ENCODE measurements around the gene FUOM.

DNA sequence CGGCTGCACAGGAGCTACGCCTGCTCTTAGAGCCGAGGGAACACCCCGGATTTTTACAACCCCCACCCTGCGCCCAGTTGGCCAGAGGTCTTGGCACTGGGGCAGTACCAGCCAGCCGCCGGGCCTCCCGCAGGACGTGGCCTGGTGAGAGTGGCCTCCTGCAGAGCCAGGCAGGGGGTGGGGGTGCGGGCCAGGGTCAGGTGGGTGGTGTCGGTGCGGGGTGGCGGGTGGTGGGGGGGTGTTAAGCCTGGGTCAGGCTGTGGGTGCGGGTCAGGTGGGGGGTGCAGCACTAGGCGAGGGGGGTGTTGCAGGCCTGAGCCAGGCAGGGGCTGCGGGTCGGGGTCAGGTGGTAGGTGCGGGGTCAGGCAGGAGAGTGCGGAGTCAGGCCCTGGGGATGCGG is 14.7 kb upstream of the FUOM start:
- no peak for TF ChIP-seq POLR2A (IDR thresholded peaks at IDR 0.05)
- TF ChIP-seq, protein P1, sequence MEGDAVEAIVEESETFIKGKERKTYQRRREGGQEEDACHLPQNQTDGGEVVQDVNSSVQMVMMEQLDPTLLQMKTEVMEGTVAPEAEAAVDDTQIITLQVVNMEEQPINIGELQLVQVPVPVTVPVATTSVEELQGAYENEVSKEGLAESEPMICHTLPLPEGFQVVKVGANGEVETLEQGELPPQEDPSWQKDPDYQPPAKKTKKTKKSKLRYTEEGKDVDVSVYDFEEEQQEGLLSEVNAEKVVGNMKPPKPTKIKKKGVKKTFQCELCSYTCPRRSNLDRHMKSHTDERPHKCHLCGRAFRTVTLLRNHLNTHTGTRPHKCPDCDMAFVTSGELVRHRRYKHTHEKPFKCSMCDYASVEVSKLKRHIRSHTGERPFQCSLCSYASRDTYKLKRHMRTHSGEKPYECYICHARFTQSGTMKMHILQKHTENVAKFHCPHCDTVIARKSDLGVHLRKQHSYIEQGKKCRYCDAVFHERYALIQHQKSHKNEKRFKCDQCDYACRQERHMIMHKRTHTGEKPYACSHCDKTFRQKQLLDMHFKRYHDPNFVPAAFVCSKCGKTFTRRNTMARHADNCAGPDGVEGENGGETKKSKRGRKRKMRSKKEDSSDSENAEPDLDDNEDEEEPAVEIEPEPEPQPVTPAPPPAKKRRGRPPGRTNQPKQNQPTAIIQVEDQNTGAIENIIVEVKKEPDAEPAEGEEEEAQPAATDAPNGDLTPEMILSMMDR (IDR thresholded peaks at IDR 0.05): no peak
